ENCODE results near the gene BANF2.

BANF2 gene

DNA sequence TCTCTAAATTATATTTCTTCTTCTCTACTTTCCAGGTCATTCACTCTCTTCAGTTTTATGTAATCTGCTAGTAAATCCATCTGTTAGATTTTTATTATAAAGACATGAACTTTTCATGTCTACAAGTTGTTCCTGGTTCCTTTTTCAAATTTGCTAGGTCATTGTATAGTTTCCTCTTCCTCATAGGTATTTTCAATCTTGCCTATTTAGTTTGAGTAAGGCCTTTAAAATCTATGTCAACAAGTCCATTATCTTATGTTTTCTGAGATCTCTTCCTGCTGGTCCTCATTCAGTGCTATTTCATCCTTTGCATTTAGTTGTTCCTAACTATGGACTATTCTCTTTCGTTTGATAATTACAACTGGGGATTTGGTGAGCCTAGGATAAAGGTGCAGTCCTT lies 28.8 kb upstream of the BANF2 start:
- TF ChIP-seq EZH2 (optimal IDR thresholded peaks at IDR 0.05; ENCODE audit: low read depth, low read length) (no peak), CTCF (IDR thresholded peaks at IDR 0.05; ENCODE audit: low read length) (no peak), EZH2phosphoT487 (IDR thresholded peaks at IDR 0.05; ENCODE audit: low read length) (no peak)
- Histone ChIP-seq H3K4me1 (ENCODE audit: low read length) (peaks cover 50% of the 10 kb centered on the region), H3K9me2 (replicated peaks; ENCODE audit: insufficient read depth, low read length) (no peaks in the 10 kb centered on the region), H3K79me2 (ENCODE audit: low read length) (peaks cover 100% of the 10 kb centered on the region), H3K27me3 (replicated peaks; ENCODE audit: insufficient read depth, low read length) (no peaks in the 10 kb centered on the region), H3K4me3 (ENCODE audit: low read length) (no peak overlapping the region), H3K9me3 (replicated peaks; ENCODE audit: insufficient read depth, low read length) (no peaks in the 10 kb centered on the region), H2AFZ (ENCODE audit: low read length) (no peak overlapping the region), H3K36me3 (replicated peaks; ENCODE audit: insufficient read depth, low read length) (peaks cover 16% of the 10 kb centered on the region; the same call in 1 of the 2 replicates), H3F3A (ENCODE audit: insufficient read depth, low read length) (peaks cover 22% of the 10 kb centered on the region), H3K27ac (ENCODE audit: low read length) (peak overlapping the region; percentile 31; the same call in 1 of the 2 replicates), H4K20me1 (ENCODE audit: insufficient read depth, low read length) (peaks cover 74% of the 10 kb centered on the region), H3K4me2 (ENCODE audit: low read depth, low read length) (peak overlapping the region; percentile 28; the same call in 1 of the 2 replicates), H3K9ac (ENCODE audit: low read length) (no peak overlapping the region)
- no peak for DNase-seq

DNA sequence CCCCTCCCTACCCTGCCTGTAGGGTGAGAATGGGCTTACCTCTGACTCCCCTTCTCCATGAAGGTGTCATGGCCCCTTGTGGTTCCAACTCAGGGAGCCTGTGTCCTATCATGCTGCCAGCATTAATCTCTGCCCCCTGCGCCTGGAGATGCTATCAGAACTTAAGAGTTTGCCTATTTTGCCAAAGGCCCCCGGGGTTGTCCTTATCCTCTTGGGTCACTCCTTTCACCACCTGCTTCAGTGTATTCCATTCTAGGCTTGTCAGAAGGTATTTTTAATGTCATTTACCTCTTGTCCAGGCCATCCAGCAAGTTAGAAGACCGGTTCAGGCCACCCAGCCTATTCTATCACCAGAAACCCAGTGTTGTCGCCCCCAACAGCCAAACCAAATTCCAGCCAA lies 28.2 kb upstream of the BANF2 start:
- Histone ChIP-seq H3K4me3 (ENCODE audit: low read length) (no peak overlapping the region), H3K79me2 (ENCODE audit: low read length) (peaks cover 100% of the 10 kb centered on the region), H3K27me3 (replicated peaks; ENCODE audit: insufficient read depth, low read length) (no peaks in the 10 kb centered on the region), H3K9ac (ENCODE audit: low read length) (no peak overlapping the region), H3K4me2 (ENCODE audit: low read depth, low read length) (peak overlapping the region; percentile 28; the same call in 1 of the 2 replicates), H2AFZ (ENCODE audit: low read length) (no peak overlapping the region), H3K9me2 (replicated peaks; ENCODE audit: insufficient read depth, low read length) (no peaks in the 10 kb centered on the region), H3K4me1 (ENCODE audit: low read length) (peaks cover 46% of the 10 kb centered on the region), H4K20me1 (ENCODE audit: insufficient read depth, low read length) (peaks cover 77% of the 10 kb centered on the region), H3K27ac (ENCODE audit: low read length) (peak overlapping the region; percentile 31; the same call in 1 of the 2 replicates), H3K9me3 (replicated peaks; ENCODE audit: insufficient read depth, low read length) (no peaks in the 10 kb centered on the region), H3K36me3 (replicated peaks; ENCODE audit: insufficient read depth, low read length) (peaks cover 16% of the 10 kb centered on the region; the same call in 1 of the 2 replicates), H3F3A (ENCODE audit: insufficient read depth, low read length) (peaks cover 22% of the 10 kb centered on the region)
- TF ChIP-seq CTCF (IDR thresholded peaks at IDR 0.05; ENCODE audit: low read length) (no peak), EZH2 (optimal IDR thresholded peaks at IDR 0.05; ENCODE audit: low read depth, low read length) (no peak), EZH2phosphoT487 (IDR thresholded peaks at IDR 0.05; ENCODE audit: low read length) (no peak)
- DNase-seq = no peak

- Histone ChIP-seq H4K20me1 (ENCODE audit: insufficient read depth, low read length) (peaks cover 86% of the 10 kb centered on the region), H3K36me3 (replicated peaks; ENCODE audit: insufficient read depth, low read length) (peaks cover 16% of the 10 kb centered on the region; the same call in 1 of the 2 replicates), H3F3A (ENCODE audit: insufficient read depth, low read length) (peaks cover 22% of the 10 kb centered on the region), H3K9me2 (replicated peaks; ENCODE audit: insufficient read depth, low read length) (no peaks in the 10 kb centered on the region), H3K4me3 (ENCODE audit: low read length) (no peak overlapping the region), H3K4me2 (ENCODE audit: low read depth, low read length) (no peak overlapping the region), H3K9ac (ENCODE audit: low read length) (no peak overlapping the region), H3K4me1 (ENCODE audit: low read length) (peaks cover 48% of the 10 kb centered on the region), H3K9me3 (replicated peaks; ENCODE audit: insufficient read depth, low read length) (no peaks in the 10 kb centered on the region), H3K27ac (ENCODE audit: low read length) (no peak overlapping the region), H3K27me3 (replicated peaks; ENCODE audit: insufficient read depth, low read length) (no peaks in the 10 kb centered on the region), H2AFZ (ENCODE audit: low read length) (no peak overlapping the region), H3K79me2 (ENCODE audit: low read length) (peaks cover 100% of the 10 kb centered on the region)
- TF ChIP-seq CTCF (IDR thresholded peaks at IDR 0.05; ENCODE audit: low read length) (no peak), EZH2 (optimal IDR thresholded peaks at IDR 0.05; ENCODE audit: low read depth, low read length) (no peak), EZH2phosphoT487 (IDR thresholded peaks at IDR 0.05; ENCODE audit: low read length) (no peak)
- DNase-seq = no peak
Measured at GRCh38 chr20:17673084-17673483, 26.7 kb upstream of the BANF2 start.
